HCT116 (cell line): ENCODE results near the gene CLIC5. TPM values are rescaled to one million over a fixed set of nuclear protein-coding genes. Genes with fewer than 3 reads are reported as not detected.

Source experiments
- ATAC-seq: fragments of 200-7000 bp; cut with Tn5 transposase; 2 replicates; pipeline ENCODE4 v1.9.1; 2020; ENCODE audit warnings: mild to moderate bottlenecking, moderate library complexity
- BruUV-seq: library from RNA; stranded (reverse); fragments of 400-500 nt; replicated peaks from 2 replicates; lab custom pipeline; 2021; lab: Mats Ljungman, UMichigan
- CTCF ChIA-PET: fragments of 300-600 bp; sonication (Branson Sonifier 250); formaldehyde crosslinking; loops from one replicate; lab custom pipeline; 2021; ENCODE audit warnings: antibody characterized with exemption; lab: Charles Lee
- POLR2A ChIA-PET: fragments of 300-600, 350-600 bp; sonication (Branson Sonifier 250); formaldehyde crosslinking; loops from one replicate; lab custom pipeline; 2021; ENCODE audit warnings: antibody characterized with exemption; lab: Charles Lee
- RAD21 ChIA-PET, 2 experiments: fragments of 300-600 bp; sonication (Branson Sonifier 250); formaldehyde crosslinking; loops; one replicate each; lab custom pipeline; 2023; ENCODE audit warnings: low total read pairs in 2 of 2; ENCODE audit not compliant: uncharacterized antibody in 2 of 2, unreplicated experiment in 2 of 2, low non-redundant PET in 1 of 2; lab: Charles Lee
- DNase-seq: peaks from one replicate; pipeline ENCODE4 v3.0.0-alpha.2; 2010; ENCODE audit warnings: low read depth, low spot score
- H2AFZ ChIP-seq: fragments of 200-600 bp; shearing (Covaris generic), sonication (generic); 2 replicates; pipeline ENCODE4 v1.6.1; 2017; ENCODE audit warnings: low read depth, mixed run types, mixed read lengths, antibody characterized with exemption, low read length; ENCODE audit not compliant: poor library complexity, severe bottlenecking
- H3K27ac ChIP-seq: 2 replicates; pipeline ENCODE4 v1.5.1; 2012; ENCODE audit warnings: low read depth, low read length
- H3K27me3 ChIP-seq: fragments of 200-600 bp; sonication (generic); 2 replicates; pipeline ENCODE4 v1.6.1; 2016; ENCODE audit warnings: mixed run types, low read length, mixed read lengths; ENCODE audit not compliant: insufficient read depth
- H3K36me3 ChIP-seq, 2 experiments: fragments of 200-500 bp in 1 of 2; fragments of 200-600 bp in 1 of 2; sonication (Bioruptor generic) in 1 of 2; sonication (generic) in 1 of 2; 2 replicates each; pipeline versions ENCODE4 v1.5.1 to v1.6.1; 2014 to 2016; ENCODE audit warnings: low read length in 2 of 2, inconsistent platforms in 1 of 2, mixed read lengths in 1 of 2, mixed run types in 1 of 2; ENCODE audit not compliant: insufficient read depth in 2 of 2, control insufficient read depth in 1 of 2
- H3K4me1 ChIP-seq, 2 experiments: fragments of 200-600 bp in 1 of 2; sonication (generic) in 1 of 2; 2 replicates each; pipeline versions ENCODE4 v1.5.1 to v1.6.1; 2012 to 2017; ENCODE audit warnings: low read length in 2 of 2, inconsistent platforms in 1 of 2, mild to moderate bottlenecking in 1 of 2, mixed read lengths in 1 of 2, mixed run types in 1 of 2, moderate library complexity in 1 of 2; ENCODE audit not compliant: insufficient read depth in 2 of 2, control insufficient read depth in 1 of 2
- H3K4me2 ChIP-seq: fragments of 200-600 bp; sonication (generic); 2 replicates; pipeline ENCODE4 v1.6.1; 2017; ENCODE audit warnings: mixed run types, low read length, mixed read lengths
- H3K4me3 ChIP-seq, 2 experiments: fragments of 200-600 bp in 1 of 2; sonication (generic) in 1 of 2; replicated peaks in 1 of 2; 2 replicates each; pipeline ENCODE4 v1.5.1; 2011 to 2016; ENCODE audit warnings: low read length in 2 of 2, control low read depth in 1 of 2, low read depth in 1 of 2, mild to moderate bottlenecking in 1 of 2, mixed read lengths in 1 of 2, mixed run types in 1 of 2
- H3K79me2 ChIP-seq: fragments of 200-600 bp; sonication (generic); 2 replicates; pipeline ENCODE4 v1.6.1; 2017; ENCODE audit warnings: mild to moderate bottlenecking, mixed run types, low read length, moderate library complexity, mixed read lengths; ENCODE audit not compliant: insufficient read depth
- H3K9ac ChIP-seq: fragments of 200-600 bp; sonication (generic); 2 replicates; pipeline ENCODE4 v1.6.1; 2016; ENCODE audit warnings: low read length, mixed read lengths
- H3K9me2 ChIP-seq: fragments of 200-600 bp; sonication (generic), shearing (Covaris generic); 2 replicates; pipeline ENCODE4 v1.6.1; 2017; ENCODE audit warnings: mixed run types, mild to moderate bottlenecking, moderate library complexity; ENCODE audit not compliant: insufficient read depth
- H3K9me3 ChIP-seq, 2 experiments: fragments of 200-500 bp in 1 of 2; fragments of 200-600 bp in 1 of 2; sonication (Bioruptor generic) in 1 of 2; sonication (generic) in 1 of 2; 2 replicates each; pipeline ENCODE4 v1.6.1; 2014 to 2017; ENCODE audit warnings: low read length in 2 of 2, mixed read lengths in 2 of 2, inconsistent platforms in 1 of 2, low read depth in 1 of 2, mild to moderate bottlenecking in 1 of 2, mixed run types in 1 of 2, moderate library complexity in 1 of 2; ENCODE audit not compliant: control insufficient read depth in 1 of 2, insufficient read depth in 1 of 2
- H4K20me1 ChIP-seq: fragments of 200-600 bp; sonication (generic), shearing (Covaris generic); 2 replicates; pipeline ENCODE4 v1.6.1; 2017; ENCODE audit warnings: mixed run types, mild to moderate bottlenecking, moderate library complexity; ENCODE audit not compliant: insufficient read depth
- CBX3 ChIP-seq: IDR thresholded peaks from 2 replicates; pipeline ENCODE4 v1.6.1; 2012; ENCODE audit warnings: low read depth
- CEBPB ChIP-seq: IDR thresholded peaks from 2 replicates; pipeline ENCODE4 v1.6.1; 2012; ENCODE audit warnings: low read depth
- EGR1 ChIP-seq: IDR thresholded peaks from 2 replicates; pipeline ENCODE4 v1.6.1; 2012; ENCODE audit warnings: low read depth
- ELF1 ChIP-seq: IDR thresholded peaks from 2 replicates; pipeline ENCODE4 v1.6.1; 2012; ENCODE audit warnings: low read depth, borderline replicate concordance
- EZH2 ChIP-seq: fragments of 200-600 bp; sonication (generic); IDR thresholded peaks from 2 replicates; pipeline ENCODE4 v1.6.1; 2017; ENCODE audit warnings: antibody characterized with exemption, mixed run types
- EZH2phosphoT487 ChIP-seq: fragments of 200-600 bp; IDR thresholded peaks from 2 replicates; pipeline ENCODE4 v1.6.1; 2018; ENCODE audit warnings: antibody characterized with exemption, borderline replicate concordance
- FOSL1 ChIP-seq: IDR thresholded peaks from 2 replicates; pipeline ENCODE4 v1.6.1; 2012; ENCODE audit warnings: low read depth
- JUND ChIP-seq: IDR thresholded peaks from 2 replicates; pipeline ENCODE4 v1.6.1; 2012
- POLR2A ChIP-seq: IDR thresholded peaks from 2 replicates; pipeline ENCODE4 v1.7.0; 2011; ENCODE audit warnings: borderline replicate concordance; ENCODE audit not compliant: insufficient read depth, insufficient read length; ENCODE audit errors: extremely low read depth
- POLR2AphosphoS5 ChIP-seq: IDR thresholded peaks from 2 replicates; pipeline ENCODE4 v1.6.1; 2011; ENCODE audit warnings: mild to moderate bottlenecking, low read depth, low read length, moderate library complexity
- REST ChIP-seq: IDR thresholded peaks from 2 replicates; pipeline ENCODE4 v1.6.1; 2012; ENCODE audit warnings: low read depth
- SIN3A ChIP-seq: IDR thresholded peaks from 2 replicates; pipeline ENCODE4 v1.6.1; 2012; ENCODE audit warnings: low read depth
- SRF ChIP-seq: IDR thresholded peaks from 2 replicates; pipeline ENCODE4 v1.6.1; 2012; ENCODE audit warnings: low read depth
- TCF7L2 ChIP-seq: IDR thresholded peaks from 2 replicates; pipeline ENCODE4 v1.7.0; 2011; ENCODE audit warnings: borderline replicate concordance, inconsistent platforms; ENCODE audit not compliant: insufficient read depth, insufficient read length; ENCODE audit errors: extremely low read depth
- YY1 ChIP-seq: IDR thresholded peaks from 2 replicates; pipeline ENCODE4 v1.6.1; 2011; ENCODE audit warnings: low read length, low read depth, moderate library complexity, mild to moderate bottlenecking; ENCODE audit not compliant: insufficient replicate concordance; ENCODE audit errors: extremely low read depth
- ZBTB33 ChIP-seq: IDR thresholded peaks from 2 replicates; pipeline ENCODE4 v1.6.1; 2011; ENCODE audit warnings: mild to moderate bottlenecking, low read length, moderate library complexity; ENCODE audit not compliant: insufficient replicate concordance; ENCODE audit errors: extremely low read depth
- ZNF274 ChIP-seq: fragments of 200-500 bp; sonication (Bioruptor generic); IDR thresholded peaks from 2 replicates; pipeline ENCODE4 v1.6.1; 2014; ENCODE audit warnings: mild to moderate bottlenecking, low read depth, low read length, inconsistent platforms
- intact Hi-C: fragments of 100-400 bp; cut with micrococcal nuclease; formaldehyde crosslinking; loops from 2 replicates; pipeline ENCODE4 v1.10.0; 2022
- total RNA-seq: library from RNA; stranded (reverse); gene quantifications from one replicate; pipeline ENCODE4 v1.2.1, GENCODE V29; 2021; ENCODE audit not compliant: unreplicated experiment
- TF ChIP-seq, protein P1 (sequence below): IDR thresholded peaks from 2 replicates; pipeline ENCODE4 v1.6.1; 2012

CLIC5 gene
- total RNA-seq, 1 experiment from 2014 or later, result 0.20 TPM

DNA sequence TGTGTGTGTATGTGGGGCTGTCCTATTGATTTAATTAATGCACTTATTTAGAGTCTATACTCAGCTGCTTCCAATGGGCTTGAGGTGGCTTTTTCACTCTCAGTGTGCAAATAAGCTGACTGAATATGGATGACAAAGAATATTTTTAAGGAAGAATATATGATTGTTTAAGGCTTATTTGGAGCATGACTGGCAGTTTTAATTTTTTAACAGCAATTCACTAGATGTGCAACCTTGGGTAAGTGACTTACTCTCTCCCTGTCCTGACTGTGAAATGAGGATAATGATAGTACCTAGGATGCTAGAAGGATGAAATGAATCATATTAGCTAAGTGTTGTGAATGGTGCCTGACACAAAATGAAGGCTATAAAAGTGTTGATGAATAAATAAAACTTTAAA is 67.9 kb downstream of the CLIC5 start:
- Histone ChIP-seq H2AFZ (no peak overlapping the region), H3K27ac (no peak overlapping the region), H3K9ac (no peak overlapping the region), H3K9me2 (no peaks in the 10 kb centered on the region), H3K9me3 (no peaks in the 10 kb centered on the region), H4K20me1 (no peaks in the 10 kb centered on the region), H3K4me1 (peaks cover 0 to 13% of the 10 kb centered on the region in 2 experiments; a peak in 1 of 4 replicates), H3K4me2 (no peak overlapping the region), H3K79me2 (no peaks in the 10 kb centered on the region), H3K36me3 (no peaks in the 10 kb centered on the region), H3K27me3 (no peaks in the 10 kb centered on the region), H3K4me3 (no peak overlapping the region)
- RAD21 ChIA-PET, result no interaction called here
- BruUV-seq, result no TSS peak
- ATAC-seq (no peak), DNase-seq (no peak)
- CTCF ChIA-PET, result no interaction called here
- TF ChIP-seq ELF1 (no peak), EZH2phosphoT487 (no peak), FOSL1 (no peak), POLR2AphosphoS5 (no peak), CBX3 (no peak), JUND (no peak), EGR1 (no peak), ZNF274 (no peak), SRF (no peak), YY1 (no peak), EZH2 (no peak), TCF7L2 (no peak), CEBPB (no peak), POLR2A (no peak), ZBTB33 (no peak), REST (no peak), SIN3A (no peak)
- TF ChIP-seq, protein P1, sequence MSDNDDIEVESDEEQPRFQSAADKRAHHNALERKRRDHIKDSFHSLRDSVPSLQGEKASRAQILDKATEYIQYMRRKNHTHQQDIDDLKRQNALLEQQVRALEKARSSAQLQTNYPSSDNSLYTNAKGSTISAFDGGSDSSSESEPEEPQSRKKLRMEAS, result no peak
- POLR2A ChIA-PET, result no interaction called here
- intact Hi-C loops, result no loop called here
